Stomach (tissue), 4 donors: ENCODE data around the gene FIGN.

Experiments
- CTCF ChIP-seq, 7 experiments: fragments of 450-650 bp in 4 of 7; fragments of 200-600 bp in 3 of 7; sonication (generic) in 3 of 7; IDR thresholded peaks; one replicate each; pipeline ENCODE4 v1.5.1; 2016 to 2019; ENCODE audit warnings: antibody characterized with exemption in 7 of 7, control low read depth in 2 of 7, mild to moderate bottlenecking in 1 of 7
- POLR2A ChIP-seq, 4 donors: fragments of 450-650 bp; IDR thresholded peaks; one replicate each; pipeline ENCODE4 v1.6.1; 2016; ENCODE audit warnings: antibody characterized with exemption in 4 of 4, control low read depth in 2 of 4, mild to moderate bottlenecking in 1 of 4, moderate library complexity in 1 of 4
- POLR2AphosphoS5 ChIP-seq, 3 donors: sonication (generic); formaldehyde crosslinking; IDR thresholded peaks; one replicate each; pipeline ENCODE4 v1.6.1; 2016; ENCODE audit warnings: antibody characterized with exemption in 3 of 3

GRCh38 chr2:163659224-163659623, 76.6 kb downstream of the FIGN start:
- TF ChIP-seq CTCF (IDR thresholded peaks at IDR 0.05), result no peak
- TF ChIP-seq POLR2A (IDR thresholded peaks at IDR 0.05), result no peak
- TF ChIP-seq POLR2AphosphoS5 (IDR thresholded peaks at IDR 0.05), result no peak
